Measurements from ENCODE around the gene EPB41L4B. TPM values are rescaled to one million over a fixed set of nuclear protein-coding genes. Genes with fewer than 3 reads are reported as not detected.
A peak's percentile ranks its signal among the peaks of the same experiment; 100 is the strongest.
"Not testable (repeated sequence)": the region's sequence is repeated elsewhere in the genome, so short reads cannot be mapped to it uniquely, and the experiment has no call there.

The EPB41L4B gene
- total RNA-seq = 100 to 1,000 TPM in 1 of 2 donors, 10 to 100 TPM in 1; 41.9 to 122 TPM

DNA sequence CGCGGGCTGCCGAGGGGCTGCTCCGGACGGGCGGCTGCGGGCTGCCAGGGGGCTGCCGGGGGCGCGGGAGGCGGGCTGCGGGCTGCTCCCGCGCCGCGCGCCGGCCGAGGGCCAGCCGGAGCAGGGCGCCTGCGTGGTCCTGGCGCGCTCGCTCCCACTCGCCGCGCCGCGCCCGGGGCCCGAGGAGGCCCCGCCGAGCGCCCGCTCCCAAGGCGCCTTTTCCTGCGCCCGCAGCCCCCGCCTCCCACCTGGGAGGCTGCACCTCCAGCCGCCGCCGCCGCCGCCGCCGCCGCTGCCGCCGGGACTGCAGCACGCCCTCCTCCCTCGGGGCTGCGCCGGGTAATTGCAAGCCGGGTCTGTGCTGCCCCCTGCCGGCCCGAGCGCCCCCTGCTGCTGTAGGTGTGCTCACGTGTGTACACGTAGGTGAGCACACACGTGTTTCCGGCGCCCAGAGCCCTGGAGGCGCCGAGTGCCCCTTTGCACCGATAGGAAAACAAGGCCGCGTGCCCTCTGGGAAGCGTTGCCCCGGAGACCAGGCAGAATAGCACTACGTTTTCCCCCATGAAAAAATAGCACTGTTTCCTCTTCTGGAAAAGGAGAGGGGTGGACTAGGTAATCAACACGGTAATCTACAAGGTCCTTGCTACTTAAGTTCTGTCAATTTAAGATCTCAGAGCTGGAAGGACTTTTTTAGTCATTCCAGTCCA lies at the start of gene EPB41L4B:
TSS of gene EPB41L4B (minus strand) at position 318 of the 707 bp plus-strand sequence. CDS start 613 bp downstream, outside the sequence.
- no peaks in the 10 kb centered on the region for H3K36me3 ChIP-seq (replicated peaks in 1 of 2; ENCODE audit: insufficient read depth in 1 of 2, low read depth in 2 of 2)
- TF ChIP-seq POLR2A (IDR thresholded peaks at IDR 0.05) = peak; percentile 60 to 68 (median 60)
- TF ChIP-seq, protein P1, sequence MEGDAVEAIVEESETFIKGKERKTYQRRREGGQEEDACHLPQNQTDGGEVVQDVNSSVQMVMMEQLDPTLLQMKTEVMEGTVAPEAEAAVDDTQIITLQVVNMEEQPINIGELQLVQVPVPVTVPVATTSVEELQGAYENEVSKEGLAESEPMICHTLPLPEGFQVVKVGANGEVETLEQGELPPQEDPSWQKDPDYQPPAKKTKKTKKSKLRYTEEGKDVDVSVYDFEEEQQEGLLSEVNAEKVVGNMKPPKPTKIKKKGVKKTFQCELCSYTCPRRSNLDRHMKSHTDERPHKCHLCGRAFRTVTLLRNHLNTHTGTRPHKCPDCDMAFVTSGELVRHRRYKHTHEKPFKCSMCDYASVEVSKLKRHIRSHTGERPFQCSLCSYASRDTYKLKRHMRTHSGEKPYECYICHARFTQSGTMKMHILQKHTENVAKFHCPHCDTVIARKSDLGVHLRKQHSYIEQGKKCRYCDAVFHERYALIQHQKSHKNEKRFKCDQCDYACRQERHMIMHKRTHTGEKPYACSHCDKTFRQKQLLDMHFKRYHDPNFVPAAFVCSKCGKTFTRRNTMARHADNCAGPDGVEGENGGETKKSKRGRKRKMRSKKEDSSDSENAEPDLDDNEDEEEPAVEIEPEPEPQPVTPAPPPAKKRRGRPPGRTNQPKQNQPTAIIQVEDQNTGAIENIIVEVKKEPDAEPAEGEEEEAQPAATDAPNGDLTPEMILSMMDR (IDR thresholded peaks at IDR 0.05) = peak; percentile 91 to 100 (median 99)
- H3K4me1 ChIP-seq = peaks cover 31% of the 10 kb centered on the region
- DNase-seq = peak; percentile 96 to 99 (median 97)
- intact Hi-C loops (cut with DNase I) = loop anchor here (10.0 kb wide), 1 partner anchor 136 kb away; no protein-coding TSS in a partner anchor
- peak within 1 kb of the TSS; percentile 92 to 100 (median 94) for H3K27ac ChIP-seq
- H3K9me3 ChIP-seq = no peaks in the 10 kb centered on the region
- peak within 1 kb of the TSS; percentile 64 to 79 for H3K4me3 ChIP-seq
- 1% methylated on average over 16 to 60 of the region's 72 CpGs for WGBS, 2 donors
- no peaks in the 10 kb centered on the region for H3K27me3 ChIP-seq
- ATAC-seq = peak; percentile 80

DNA sequence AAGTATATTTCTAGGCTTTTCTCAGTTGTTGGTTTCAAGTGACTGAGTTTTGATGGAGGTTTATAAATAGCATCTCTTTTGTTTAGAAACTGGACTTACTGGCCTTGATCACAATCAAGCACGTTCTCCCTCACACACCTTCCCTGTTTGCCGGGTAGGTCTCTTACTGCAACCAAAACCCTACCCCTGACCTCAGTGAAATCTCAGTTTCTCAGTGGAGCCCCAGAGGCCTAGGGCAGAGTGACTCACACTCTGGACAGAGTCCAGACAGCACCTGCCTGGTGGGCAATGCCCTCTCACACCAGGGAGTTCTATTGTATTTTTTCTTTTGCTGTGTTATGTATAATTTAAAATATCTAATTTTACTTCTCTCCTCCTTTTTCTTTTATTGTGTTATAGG lies 48.4 kb upstream of the EPB41L4B start:
- TF ChIP-seq, protein P1 (IDR thresholded peaks at IDR 0.05) = no peak
- TF ChIP-seq POLR2A (IDR thresholded peaks at IDR 0.05) = no peak
- no peaks in the 10 kb centered on the region for H3K4me1 ChIP-seq
- intact Hi-C loops (cut with DNase I) = no loop called here
- no peaks in the 10 kb centered on the region for H3K9me3 ChIP-seq
- H3K27ac ChIP-seq = no peak overlapping the region
- peak in 2 of 4 donors; percentile 16 to 29 for DNase-seq
- H3K4me3 ChIP-seq = no peak overlapping the region
- no peaks in the 10 kb centered on the region for H3K27me3 ChIP-seq
- 48 to 49% methylated on average over 2 of the region's 2 CpGs for WGBS, 2 donors
- ATAC-seq = no peak
- no peaks in the 10 kb centered on the region for H3K36me3 ChIP-seq (replicated peaks in 1 of 2; ENCODE audit: insufficient read depth in 1 of 2, low read depth in 2 of 2)

DNA sequence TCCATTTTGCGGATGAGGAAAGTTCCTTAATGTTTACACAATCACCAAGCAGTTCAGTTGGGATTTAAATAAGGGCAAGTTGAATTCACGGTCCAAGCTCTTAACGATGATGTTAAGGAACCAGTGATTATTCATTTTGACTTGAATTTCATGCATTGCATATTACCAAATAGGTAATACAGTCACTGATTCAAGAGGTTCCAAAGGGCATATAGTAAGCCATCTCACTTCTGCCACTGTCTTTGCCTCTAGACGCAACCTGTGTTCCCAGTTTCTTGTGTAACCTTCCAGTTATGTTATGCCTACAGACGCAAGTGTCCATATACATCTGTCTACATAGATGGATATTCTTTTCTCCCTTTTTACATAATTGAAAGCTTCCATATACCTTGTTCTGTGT lies 39.9 kb upstream of the EPB41L4B start:
- no peak for DNase-seq
- Histone ChIP-seq H3K27me3 (no peaks in the 10 kb centered on the region), H3K27ac (no peak overlapping the region), H3K9me3 (no peaks in the 10 kb centered on the region), H3K4me1 (no peaks in the 10 kb centered on the region), H3K4me3 (no peak overlapping the region), H3K36me3 (replicated peaks in 1 of 2; ENCODE audit: insufficient read depth in 1 of 2, low read depth in 2 of 2) (no peaks in the 10 kb centered on the region)
- no peak for ATAC-seq
- TF ChIP-seq, protein P1 (IDR thresholded peaks at IDR 0.05) = no peak
- TF ChIP-seq POLR2A (IDR thresholded peaks at IDR 0.05) = no peak
- WGBS, 2 donors = 82 to 84% methylated on average over 5 of the region's 5 CpGs
- intact Hi-C loops (cut with DNase I) = no loop called here

DNA sequence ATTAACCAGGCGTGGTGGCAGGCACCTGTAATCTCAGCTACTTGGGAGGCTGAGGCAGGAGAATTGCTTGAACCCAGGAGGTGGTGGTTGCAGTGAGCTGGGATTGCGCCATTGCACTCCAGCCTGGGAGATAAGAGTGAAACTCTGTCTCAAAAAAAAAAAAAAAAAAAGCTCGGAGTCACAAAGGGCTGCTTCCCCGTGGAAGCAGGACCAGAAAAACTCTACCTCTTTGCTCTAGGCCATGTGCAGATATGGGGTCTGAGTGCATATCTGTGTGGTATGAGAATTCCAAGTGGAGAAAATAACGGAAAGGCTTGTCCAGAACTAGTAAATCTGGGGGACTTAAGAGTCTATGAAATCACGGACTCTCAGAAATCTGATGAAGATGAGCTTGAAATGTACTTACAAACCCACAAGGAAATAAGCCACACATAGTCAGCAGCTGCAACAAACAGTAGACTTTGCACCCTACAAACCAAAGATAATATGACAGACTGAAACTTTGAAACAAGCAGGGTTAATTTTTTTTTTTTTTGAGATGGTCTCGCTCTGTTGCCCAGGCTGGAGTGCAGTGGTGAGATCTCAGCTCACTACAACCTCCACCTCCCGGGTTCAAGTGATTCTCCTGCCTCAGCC lies 38.2 kb upstream of the EPB41L4B start:
- 86 to 87% methylated on average over 8 of the region's 8 CpGs for WGBS, 2 donors
- intact Hi-C loops (cut with DNase I); H3K27ac ChIP-seq; H3K36me3 ChIP-seq (replicated peaks in 1 of 2; ENCODE audit: insufficient read depth in 1 of 2, low read depth in 2 of 2); H3K27me3 ChIP-seq; H3K9me3 ChIP-seq; ATAC-seq; H3K4me3 ChIP-seq; DNase-seq; H3K4me1 ChIP-seq: not testable (repeated sequence)

GRCh38 chr9:109355564-109356297 lies 34.9 kb upstream of the EPB41L4B start:
- no peak overlapping the region for H3K4me3 ChIP-seq
- H3K36me3 ChIP-seq (replicated peaks in 1 of 2; ENCODE audit: insufficient read depth in 1 of 2, low read depth in 2 of 2) = no peaks in the 10 kb centered on the region
- WGBS, 2 donors = 85% methylated on average over 19 to 20 of the region's 21 CpGs
- DNase-seq (no peak), ATAC-seq (no peak)
- H3K27ac ChIP-seq = no peak overlapping the region
- H3K4me1 ChIP-seq = no peaks in the 10 kb centered on the region
- TF ChIP-seq, protein P1 (IDR thresholded peaks at IDR 0.05) = no peak
- TF ChIP-seq POLR2A (IDR thresholded peaks at IDR 0.05) = no peak
- intact Hi-C loops (cut with DNase I) = no loop called here
- no peaks in the 10 kb centered on the region for H3K27me3 ChIP-seq
- H3K9me3 ChIP-seq = no peaks in the 10 kb centered on the region

Measured in body of pancreas (tissue), 4 donors.